ENCODE data around the gene TLE4. TPM values are rescaled to one million over a fixed set of nuclear protein-coding genes. Genes with fewer than 3 reads are reported as not detected.

The TLE4 gene
- total RNA-seq, 1 donor from 2014 or later = 102 TPM

DNA sequence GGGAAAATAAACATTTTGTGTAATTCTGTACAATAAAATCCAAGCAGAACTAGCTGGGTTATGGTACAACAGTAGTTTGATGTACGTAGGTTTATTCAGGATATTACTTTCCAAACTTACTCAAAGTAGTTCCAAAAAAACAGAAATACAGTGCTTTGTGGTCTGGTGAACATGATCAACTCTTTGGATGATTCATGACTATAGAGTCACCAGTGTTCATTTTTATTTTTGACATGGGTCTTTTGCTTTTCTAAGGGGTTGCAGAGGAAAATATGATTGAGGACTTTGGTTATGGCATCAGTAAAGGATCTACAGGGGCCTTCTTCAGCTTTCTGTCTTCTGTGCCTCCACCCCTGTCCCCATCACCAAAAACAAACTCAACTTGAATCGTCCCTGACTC lies 127.2 kb downstream of the TLE4 start:
- H3K36me3 Mint-ChIP-seq (ENCODE audit: unreplicated experiment) = peaks cover 9% of the 10 kb centered on the region
- peaks cover 27% of the 10 kb centered on the region for H3K4me1 Mint-ChIP-seq (ENCODE audit: unreplicated experiment)

DNA sequence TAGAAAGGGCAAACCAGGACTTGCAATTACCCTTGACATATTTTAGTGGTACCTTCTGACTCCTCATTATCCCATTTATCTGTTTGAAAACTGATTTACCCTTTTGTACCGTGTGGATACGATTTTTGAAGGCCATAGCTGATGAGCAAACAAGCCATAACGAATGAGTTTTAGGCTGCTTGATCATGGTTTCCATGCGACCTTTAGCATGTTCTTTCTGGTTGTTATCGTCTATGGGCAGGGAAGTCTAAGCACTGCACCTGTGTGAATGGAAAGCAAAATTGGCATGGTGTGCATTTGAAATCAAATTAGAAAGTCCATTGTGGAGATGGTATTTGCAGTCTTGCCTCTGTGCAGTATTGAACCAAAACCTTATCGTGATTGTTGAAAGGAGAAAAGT lies 127.7 kb downstream of the TLE4 start:
- peaks cover 22% of the 10 kb centered on the region for H3K4me1 Mint-ChIP-seq (ENCODE audit: unreplicated experiment)
- no peak overlapping the region for H3K4me3 Mint-ChIP-seq (ENCODE audit: unreplicated experiment)
- no peaks in the 10 kb centered on the region for H3K9me3 Mint-ChIP-seq (ENCODE audit: unreplicated experiment)
- DNase-seq (ENCODE audit: extremely low spot score, unreplicated experiment) = no peak
- TF ChIP-seq, protein P1, sequence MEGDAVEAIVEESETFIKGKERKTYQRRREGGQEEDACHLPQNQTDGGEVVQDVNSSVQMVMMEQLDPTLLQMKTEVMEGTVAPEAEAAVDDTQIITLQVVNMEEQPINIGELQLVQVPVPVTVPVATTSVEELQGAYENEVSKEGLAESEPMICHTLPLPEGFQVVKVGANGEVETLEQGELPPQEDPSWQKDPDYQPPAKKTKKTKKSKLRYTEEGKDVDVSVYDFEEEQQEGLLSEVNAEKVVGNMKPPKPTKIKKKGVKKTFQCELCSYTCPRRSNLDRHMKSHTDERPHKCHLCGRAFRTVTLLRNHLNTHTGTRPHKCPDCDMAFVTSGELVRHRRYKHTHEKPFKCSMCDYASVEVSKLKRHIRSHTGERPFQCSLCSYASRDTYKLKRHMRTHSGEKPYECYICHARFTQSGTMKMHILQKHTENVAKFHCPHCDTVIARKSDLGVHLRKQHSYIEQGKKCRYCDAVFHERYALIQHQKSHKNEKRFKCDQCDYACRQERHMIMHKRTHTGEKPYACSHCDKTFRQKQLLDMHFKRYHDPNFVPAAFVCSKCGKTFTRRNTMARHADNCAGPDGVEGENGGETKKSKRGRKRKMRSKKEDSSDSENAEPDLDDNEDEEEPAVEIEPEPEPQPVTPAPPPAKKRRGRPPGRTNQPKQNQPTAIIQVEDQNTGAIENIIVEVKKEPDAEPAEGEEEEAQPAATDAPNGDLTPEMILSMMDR (IDR thresholded peaks at IDR 0.05) = no peak
- H3K36me3 Mint-ChIP-seq (ENCODE audit: unreplicated experiment) = peaks cover 12% of the 10 kb centered on the region
- H3K27ac Mint-ChIP-seq (ENCODE audit: unreplicated experiment) = no peak overlapping the region
- H3K27me3 Mint-ChIP-seq (ENCODE audit: unreplicated experiment) = no peaks in the 10 kb centered on the region

More for the DNA sequence above, 127.2 kb downstream of the TLE4 start:
- Mint-ChIP-seq H3K4me3 (ENCODE audit: unreplicated experiment) (no peak overlapping the region), H3K27ac (ENCODE audit: unreplicated experiment) (no peak overlapping the region), H3K9me3 (ENCODE audit: unreplicated experiment) (no peaks in the 10 kb centered on the region), H3K27me3 (ENCODE audit: unreplicated experiment) (no peaks in the 10 kb centered on the region)
- DNase-seq (ENCODE audit: extremely low spot score, unreplicated experiment) = no peak
- TF ChIP-seq, protein P1 (IDR thresholded peaks at IDR 0.05) = no peak

DNA sequence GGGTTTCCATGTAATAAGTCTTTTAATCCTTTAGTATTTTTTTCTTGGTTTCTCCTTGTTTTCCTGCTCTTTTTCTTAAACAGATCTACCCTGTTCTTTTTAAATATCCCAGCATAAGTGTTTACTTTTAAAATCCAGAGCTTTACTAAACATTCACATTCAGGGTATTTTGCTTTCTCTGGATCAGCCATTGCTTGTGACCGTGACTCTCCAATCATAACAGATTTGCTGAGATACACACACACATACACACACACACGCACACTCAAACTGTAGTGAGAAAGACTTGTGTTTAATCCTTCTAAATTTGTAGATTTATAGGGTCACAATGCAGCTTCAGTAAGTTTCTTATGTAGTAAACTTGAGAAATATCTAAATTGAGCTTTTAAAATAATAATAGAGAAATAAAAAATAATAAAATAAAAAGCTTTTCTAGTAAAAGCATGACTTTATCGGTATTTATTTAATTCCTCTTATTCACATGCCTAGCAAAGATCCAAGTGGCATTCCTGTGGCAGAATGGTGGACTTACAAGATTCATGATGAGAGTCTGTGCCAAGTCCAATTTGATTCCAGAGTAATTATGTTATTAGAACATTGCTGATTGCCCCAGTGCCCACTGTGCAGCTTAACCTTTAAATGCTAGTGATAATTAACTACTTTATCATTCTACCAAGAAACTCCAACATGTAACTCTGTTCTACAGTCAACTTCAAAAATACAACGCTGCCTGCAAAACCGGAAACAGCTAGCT lies 129.0 kb downstream of the TLE4 start:
- Mint-ChIP-seq H3K36me3 (ENCODE audit: unreplicated experiment) (peaks cover 20% of the 10 kb centered on the region), H3K4me1 (ENCODE audit: unreplicated experiment) (peaks cover 9% of the 10 kb centered on the region), H3K9me3 (ENCODE audit: unreplicated experiment) (no peaks in the 10 kb centered on the region), H3K4me3 (ENCODE audit: unreplicated experiment) (no peak overlapping the region), H3K27ac (ENCODE audit: unreplicated experiment) (no peak overlapping the region), H3K27me3 (ENCODE audit: unreplicated experiment) (no peaks in the 10 kb centered on the region)
- DNase-seq (ENCODE audit: extremely low spot score, unreplicated experiment) = no peak
- TF ChIP-seq, protein P1 (IDR thresholded peaks at IDR 0.05) = no peak

DNA sequence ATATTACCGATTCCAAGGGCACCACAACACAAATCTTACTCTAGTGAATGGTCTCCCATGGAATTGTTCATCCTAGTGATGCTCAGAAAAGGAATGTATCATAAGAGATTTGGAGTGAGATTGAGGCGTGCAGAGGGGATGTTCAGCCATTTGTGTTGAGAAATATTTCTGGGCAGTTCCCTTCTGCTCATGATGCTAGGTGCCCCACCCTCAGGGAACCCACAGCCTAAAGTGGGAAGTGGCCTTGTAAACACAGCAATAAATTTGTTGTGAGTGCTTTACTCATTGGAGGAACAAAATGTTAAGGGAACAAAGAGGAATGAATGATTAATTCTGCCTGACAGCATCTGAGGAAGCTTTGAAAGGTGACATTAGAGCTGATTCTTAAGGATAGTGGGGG lies 129.9 kb downstream of the TLE4 start:
- peaks cover 28% of the 10 kb centered on the region for H3K36me3 Mint-ChIP-seq (ENCODE audit: unreplicated experiment)
- TF ChIP-seq, protein P1 (IDR thresholded peaks at IDR 0.05) = no peak
- H3K27ac Mint-ChIP-seq (ENCODE audit: unreplicated experiment) = no peak overlapping the region
- no peaks in the 10 kb centered on the region for H3K9me3 Mint-ChIP-seq (ENCODE audit: unreplicated experiment)
- no peak for DNase-seq (ENCODE audit: extremely low spot score, unreplicated experiment)
- peaks cover 8% of the 10 kb centered on the region for H3K4me1 Mint-ChIP-seq (ENCODE audit: unreplicated experiment)
- H3K4me3 Mint-ChIP-seq (ENCODE audit: unreplicated experiment) = no peak overlapping the region
- no peaks in the 10 kb centered on the region for H3K27me3 Mint-ChIP-seq (ENCODE audit: unreplicated experiment)

GRCh38 chr9:79705704-79706103 lies 133.9 kb downstream of the TLE4 start:
- Mint-ChIP-seq H3K36me3 (ENCODE audit: unreplicated experiment) (peaks cover 61% of the 10 kb centered on the region), H3K4me1 (ENCODE audit: unreplicated experiment) (peaks cover 2% of the 10 kb centered on the region), H3K4me3 (ENCODE audit: unreplicated experiment) (no peak overlapping the region), H3K9me3 (ENCODE audit: unreplicated experiment) (no peaks in the 10 kb centered on the region), H3K27me3 (ENCODE audit: unreplicated experiment) (no peaks in the 10 kb centered on the region), H3K27ac (ENCODE audit: unreplicated experiment) (no peak overlapping the region)
- DNase-seq (ENCODE audit: extremely low spot score, unreplicated experiment) = no peak
- TF ChIP-seq, protein P1 (IDR thresholded peaks at IDR 0.05) = no peak
